HL-60/S4 treated with phorbol 12-myristate 13-acetate at 8.2 ng/mL for 4 days and 3 days (cell line): Measurements from ENCODE around the gene TPRG1.
"Not testable (repeated sequence)": the region's sequence is repeated elsewhere in the genome, so short reads cannot be mapped to it uniquely, and the experiment has no call there.

Experiments
- in situ Hi-C: fragments of 300-500 bp; cut with MboI; formaldehyde crosslinking; loops from 2 replicates; pipeline ENCODE4 v1.15.0; 2022; ENCODE audit warnings: low sequenced_read_pairs

The TPRG1 gene

GRCh38 chr3:189304465-189305351, 132.9 kb downstream of the TPRG1 start:
- in situ Hi-C loops = no loop called here

GRCh38 chr3:189305412-189305811, 133.6 kb downstream of the TPRG1 start:
- in situ Hi-C loops = no loop called here

- in situ Hi-C loops = no loop called here
Observed at GRCh38 chr3:189307963-189308362, 136.2 kb downstream of the TPRG1 start.

GRCh38 chr3:189308608-189309007, 136.8 kb downstream of the TPRG1 start:
- in situ Hi-C loops = no loop called here

GRCh38 chr3:189309400-189309975, 137.7 kb downstream of the TPRG1 start:
- in situ Hi-C loops = no loop called here

- in situ Hi-C loops = no loop called here
Observed at GRCh38 chr3:189311521-189311920, 139.8 kb downstream of the TPRG1 start.

- in situ Hi-C loops = no loop called here
Observed at GRCh38 chr3:189312866-189313265, 141.1 kb downstream of the TPRG1 start.

- in situ Hi-C loops = no loop called here
Observed at GRCh38 chr3:189316296-189317019, 144.7 kb downstream of the TPRG1 start.

- in situ Hi-C loops = no loop called here
Observed at GRCh38 chr3:189317911-189318310, 146.1 kb downstream of the TPRG1 start.

- in situ Hi-C loops = no loop called here
Observed at GRCh38 chr3:189320511-189320910, 148.7 kb downstream of the TPRG1 start.

- in situ Hi-C loops = no loop called here
Observed at GRCh38 chr3:189322339-189322738, 150.6 kb downstream of the TPRG1 start.

- in situ Hi-C loops = no loop called here
Observed at GRCh38 chr3:189324538-189325138, 152.9 kb downstream of the TPRG1 start.

- in situ Hi-C loops = no loop called here
Observed at GRCh38 chr3:189325454-189325853, 153.7 kb downstream of the TPRG1 start.

GRCh38 chr3:189329630-189330029, 157.9 kb downstream of the TPRG1 start:
- in situ Hi-C loops = not testable (repeated sequence)

GRCh38 chr3:189330066-189330465, 158.3 kb downstream of the TPRG1 start:
- in situ Hi-C loops = no loop called here

- in situ Hi-C loops = no loop called here
Observed at GRCh38 chr3:189331002-189331418, 159.2 kb downstream of the TPRG1 start.

- in situ Hi-C loops = no loop called here
Observed at GRCh38 chr3:189334064-189334920, 162.5 kb downstream of the TPRG1 start.

GRCh38 chr3:189337673-189338091, 165.9 kb downstream of the TPRG1 start:
- in situ Hi-C loops = no loop called here

GRCh38 chr3:189338366-189338765, 166.6 kb downstream of the TPRG1 start:
- in situ Hi-C loops = no loop called here

GRCh38 chr3:189339996-189340395, 168.2 kb downstream of the TPRG1 start:
- in situ Hi-C loops = no loop called here
